ENCODE results near the gene TRPM2.

The TRPM2 gene

GRCh38 chr21:44450999-44451398, 97.6 kb downstream of the TRPM2 start:
- DNase-seq = no peak

GRCh38 chr21:44453120-44453519, 99.7 kb downstream of the TRPM2 start:
- DNase-seq = no peak

- no peak for DNase-seq
Observed at GRCh38 chr21:44454058-44454457, 100.6 kb downstream of the TRPM2 start.

GRCh38 chr21:44454747-44455523, 101.5 kb downstream of the TRPM2 start, which contains the start of gene LRRC3:
Gene LRRC3 (plus strand): TSS chr21:44455510. CDS start chr21:44456645, 1,135 bp downstream.
- peak; percentile 92 for DNase-seq

- peak; percentile 64 for DNase-seq
Observed at GRCh38 chr21:44455524-44456213, 102.2 kb downstream of the TRPM2 start.

GRCh38 chr21:44456214-44456914, 102.9 kb downstream of the TRPM2 start:
- DNase-seq = no peak

- DNase-seq = no peak
Observed at GRCh38 chr21:44456915-44457736, 103.7 kb downstream of the TRPM2 start.

GRCh38 chr21:44458971-44459711, 105.7 kb downstream of the TRPM2 start:
- DNase-seq = no peak

- DNase-seq = no peak
Observed at GRCh38 chr21:44459712-44460440, 106.5 kb downstream of the TRPM2 start.

- DNase-seq = no peak
Observed at GRCh38 chr21:44460441-44460755, 107.0 kb downstream of the TRPM2 start.

- DNase-seq = no peak
Observed at GRCh38 chr21:44461005-44461404, 107.6 kb downstream of the TRPM2 start.

- no peak for DNase-seq
Observed at GRCh38 chr21:44461464-44462001, 108.1 kb downstream of the TRPM2 start.

- DNase-seq = no peak
Observed at GRCh38 chr21:44462086-44462833, 108.8 kb downstream of the TRPM2 start.

GRCh38 chr21:44462834-44463200, 109.4 kb downstream of the TRPM2 start:
- DNase-seq = no peak

GRCh38 chr21:44463724-44464123, 110.3 kb downstream of the TRPM2 start:
- no peak for DNase-seq

- no peak for DNase-seq
Observed at GRCh38 chr21:44464351-44464750, 110.9 kb downstream of the TRPM2 start.

GRCh38 chr21:44466351-44466954, 113.0 kb downstream of the TRPM2 start:
- peak; percentile 57 for DNase-seq

- peak; percentile 42 for DNase-seq
Observed at GRCh38 chr21:44466996-44467858, 113.8 kb downstream of the TRPM2 start.

GRCh38 chr21:44467859-44468195, 114.4 kb downstream of the TRPM2 start:
- no peak for DNase-seq

Measured in DMS53 (cell line).